Rectal smooth muscle tissue (tissue), 1 donor: Measurements from ENCODE around the gene RUFY2.
"Not testable (repeated sequence)": the region's sequence is repeated elsewhere in the genome, so short reads cannot be mapped to it uniquely, and the experiment has no call there.

Experiments used
- H3K27ac ChIP-seq: one replicate; pipeline ENCODE4 v1.7.0; 2013; ENCODE audit warnings: low read depth, low read length, inconsistent platforms
- H3K27me3 ChIP-seq: one replicate; pipeline ENCODE4 v1.7.0; 2013; ENCODE audit warnings: low read length; ENCODE audit not compliant: control insufficient read depth, insufficient read depth
- H3K36me3 ChIP-seq: one replicate; pipeline ENCODE4 v1.7.0; 2013; ENCODE audit warnings: low read length; ENCODE audit not compliant: control insufficient read depth, insufficient read depth
- H3K4me1 ChIP-seq: one replicate; pipeline ENCODE4 v1.7.0; 2013; ENCODE audit warnings: low read length; ENCODE audit not compliant: control insufficient read depth, insufficient read depth
- H3K4me3 ChIP-seq: one replicate; pipeline ENCODE4 v1.7.0; 2013; ENCODE audit warnings: low read length
- H3K9ac ChIP-seq: one replicate; pipeline ENCODE4 v1.7.0; 2013; ENCODE audit warnings: low read length

RUFY2 gene

DNA sequence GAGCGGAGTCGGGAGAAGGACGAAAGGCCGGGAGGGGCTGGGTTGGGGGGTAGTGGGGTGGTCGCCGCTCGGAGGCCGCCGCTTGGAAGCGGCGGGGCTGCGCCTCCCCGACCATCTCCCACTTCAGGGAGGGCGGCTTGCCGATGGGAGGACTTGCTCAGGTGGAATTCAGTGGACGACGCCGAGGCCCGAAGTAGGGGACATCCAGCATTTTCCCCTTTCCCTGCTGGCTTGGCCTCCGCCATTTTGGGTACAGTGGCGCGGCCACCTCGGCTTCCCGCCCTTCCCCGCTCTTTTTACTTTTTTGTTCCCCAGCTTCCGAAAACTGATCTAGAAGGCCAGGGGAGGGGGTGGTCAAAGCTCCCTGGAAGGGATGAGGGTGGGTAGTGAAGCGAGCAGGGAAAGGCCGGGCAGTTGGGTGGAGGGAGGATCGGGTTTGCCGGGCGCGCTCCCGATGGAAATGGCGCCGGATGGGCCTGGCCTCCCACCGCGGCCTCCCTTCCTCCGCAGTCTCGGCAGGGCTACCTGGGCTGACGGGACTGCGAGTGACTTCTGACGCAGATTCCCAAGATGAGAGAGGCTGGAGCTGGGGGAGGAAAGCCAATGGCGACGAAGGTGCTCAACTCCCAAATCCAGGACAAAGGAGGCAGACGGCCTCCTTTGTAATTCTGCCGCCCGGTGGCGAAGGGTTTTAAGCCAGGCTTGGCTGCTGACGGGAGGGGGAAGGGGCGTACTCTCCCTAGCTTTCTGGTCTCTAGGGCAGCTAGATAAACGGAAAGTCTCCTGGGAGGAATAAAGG lies 74.6 kb downstream of the RUFY2 start, which contains the start of gene PBLD:
Gene PBLD, minus strand, starts transcription at position 670 of the 799 bp plus-strand sequence. CDS start 26,084 bp downstream, outside the sequence.
- H3K9ac ChIP-seq: peak within 1 kb of the TSS; percentile 85
- H3K27ac ChIP-seq: peak within 1 kb of the TSS; percentile 86
- no peaks in the 10 kb centered on the region for H3K27me3 ChIP-seq
- H3K4me3 ChIP-seq: peak within 1 kb of the TSS; percentile 67
- H3K36me3 ChIP-seq: no peaks in the 10 kb centered on the region
- peaks cover 15% of the 10 kb centered on the region for H3K4me1 ChIP-seq

DNA sequence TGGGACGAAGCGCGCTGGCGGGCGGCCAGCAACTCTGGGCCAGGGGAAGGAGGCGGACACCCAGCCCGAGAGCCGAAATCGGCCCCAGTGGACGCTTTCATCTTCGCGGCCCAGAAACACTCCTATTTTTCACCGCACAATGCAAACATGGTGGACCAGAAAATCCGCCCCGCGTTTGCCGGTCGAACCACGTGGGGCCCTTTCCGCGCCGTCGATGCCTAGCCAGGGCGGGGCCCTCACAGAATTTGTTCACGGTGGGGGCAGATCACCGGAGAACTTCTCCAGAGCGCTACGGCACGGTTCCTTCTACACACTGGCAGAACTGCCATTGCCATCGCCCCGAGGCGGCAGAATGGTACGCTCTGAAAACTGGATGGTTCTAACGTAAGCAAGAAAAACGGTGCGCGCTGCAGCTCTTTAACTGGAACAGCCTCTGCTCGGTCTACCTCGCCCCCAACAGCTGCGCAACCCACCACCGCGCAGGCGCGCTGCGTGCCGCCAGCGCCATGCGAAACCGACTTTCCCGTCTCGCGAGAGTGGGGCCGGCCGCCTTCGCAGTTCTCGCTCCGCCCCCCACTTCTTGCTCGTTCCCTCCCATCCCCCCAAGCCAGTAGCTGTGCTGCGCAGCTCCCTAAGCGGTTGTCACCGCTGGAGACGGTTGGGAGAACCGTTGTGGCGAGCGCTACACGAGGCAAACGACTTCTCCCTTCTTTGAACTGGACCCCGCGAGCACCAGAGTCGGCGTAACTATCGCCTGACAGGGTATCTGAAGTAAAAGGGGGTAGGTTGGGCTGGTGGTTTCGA lies 75.4 kb downstream of the RUFY2 start, which contains the start of gene HNRNPH3:
Gene HNRNPH3, plus strand, starts transcription at position 610 of the 804 bp plus-strand sequence. CDS start 5,158 bp downstream, outside the sequence.
- Histone ChIP-seq H3K36me3 (no peaks in the 10 kb centered on the region), H3K9ac (peak within 1 kb of the TSS; percentile 85), H3K4me1 (peaks cover 12% of the 10 kb centered on the region), H3K27ac (peak within 1 kb of the TSS; percentile 86), H3K27me3 (no peaks in the 10 kb centered on the region), H3K4me3 (peak within 1 kb of the TSS; percentile 67)

DNA sequence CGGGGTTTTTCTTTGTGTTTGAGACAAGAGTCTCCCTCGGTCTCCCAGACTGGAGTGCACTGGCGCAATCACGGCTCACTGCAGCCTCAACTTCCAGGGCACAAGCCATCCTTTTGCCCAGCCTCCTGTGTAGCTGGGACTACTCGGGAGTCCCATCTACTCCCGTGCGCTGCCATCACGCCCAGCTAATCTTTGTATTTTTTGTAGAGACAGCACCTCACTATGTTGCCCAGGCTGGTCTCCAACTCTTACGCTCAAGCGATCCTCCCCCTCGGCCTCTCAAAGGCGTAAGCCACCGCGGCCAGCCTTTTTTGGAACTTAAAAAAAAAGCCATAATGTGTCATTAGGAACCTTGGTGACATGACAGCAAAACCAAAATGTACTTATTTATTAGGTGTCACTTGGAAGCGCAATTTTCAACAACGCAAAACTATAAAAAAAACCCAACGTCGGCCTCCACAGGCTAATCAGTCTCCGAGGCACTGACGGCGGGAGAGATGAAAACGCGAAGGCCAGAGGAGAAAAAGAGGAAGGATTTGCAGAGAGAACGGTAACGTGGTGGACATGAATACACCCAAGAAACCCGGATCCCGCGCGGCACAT lies 76.1 kb downstream of the RUFY2 start:
- H3K27me3 ChIP-seq: no peaks in the 10 kb centered on the region
- H3K4me1 ChIP-seq: peaks cover 6% of the 10 kb centered on the region
- peak overlapping the region; percentile 86 for H3K27ac ChIP-seq
- H3K4me3 ChIP-seq: peak overlapping the region; percentile 67
- H3K36me3 ChIP-seq: no peaks in the 10 kb centered on the region
- peak overlapping the region; percentile 85 for H3K9ac ChIP-seq

DNA sequence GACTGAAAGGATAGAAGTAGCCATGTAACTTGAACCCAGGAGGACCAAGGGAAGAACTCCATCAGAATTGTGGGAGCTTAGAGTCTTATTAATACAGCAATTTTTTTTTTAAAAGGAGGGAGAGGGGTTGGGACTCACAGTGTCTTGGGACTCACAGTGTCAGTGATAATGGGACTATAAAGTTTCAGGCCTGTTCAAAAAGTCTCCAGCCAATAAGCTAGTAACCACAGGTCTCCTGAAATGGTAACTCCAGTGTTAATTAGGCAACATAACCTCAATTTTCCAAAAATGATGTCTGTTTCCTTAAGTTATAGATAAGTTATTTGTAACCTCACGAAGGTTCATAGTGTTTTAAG lies 77.6 kb downstream of the RUFY2 start:
- Histone ChIP-seq H3K4me3 (no peak overlapping the region), H3K4me1 (no peaks in the 10 kb centered on the region), H3K9ac (no peak overlapping the region), H3K27me3 (no peaks in the 10 kb centered on the region), H3K36me3 (no peaks in the 10 kb centered on the region), H3K27ac (no peak overlapping the region)

DNA sequence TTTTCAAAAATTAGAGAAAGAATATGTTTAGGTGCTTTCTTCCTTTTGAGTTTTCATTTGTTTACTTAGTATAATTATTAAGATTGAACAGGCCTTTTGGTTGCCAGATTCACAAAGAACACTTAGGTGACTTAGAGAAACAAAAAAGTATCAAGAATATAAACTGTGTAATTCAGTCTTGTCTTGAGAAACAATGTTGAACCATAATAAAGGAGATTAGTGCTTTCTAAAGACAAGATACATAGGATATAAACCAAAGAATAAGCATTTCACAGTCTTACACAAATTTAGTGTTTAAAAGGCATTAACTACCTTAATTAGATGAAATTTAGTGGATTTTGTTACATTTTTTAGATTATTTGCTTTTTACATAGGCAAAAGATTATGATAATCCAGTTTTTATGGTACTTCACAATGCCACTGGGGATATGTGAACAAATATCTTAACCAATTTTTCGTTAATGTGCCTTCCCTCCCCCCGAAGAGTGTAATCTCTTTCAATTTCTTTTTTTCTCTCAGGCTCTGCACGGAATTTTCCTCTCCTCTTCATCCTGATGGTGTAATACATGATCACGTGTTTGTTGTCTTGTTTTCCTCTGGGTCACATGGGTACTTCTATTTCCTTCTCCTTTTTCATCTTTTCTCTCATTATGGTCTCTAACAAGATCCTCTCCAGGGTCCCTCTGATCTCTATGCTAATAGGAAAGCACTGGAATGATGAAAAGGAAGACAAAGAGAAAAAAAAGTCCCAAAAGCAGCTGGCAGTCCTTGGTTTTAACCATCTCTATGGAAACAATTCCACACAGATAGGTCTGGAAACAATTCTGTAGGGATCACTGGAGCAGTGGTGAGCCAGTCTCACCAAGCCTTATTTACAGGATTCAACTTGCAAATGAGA lies 78.9 kb downstream of the RUFY2 start:
- no peaks in the 10 kb centered on the region for H3K36me3 ChIP-seq
- no peak overlapping the region for H3K9ac ChIP-seq
- no peaks in the 10 kb centered on the region for H3K27me3 ChIP-seq
- no peak overlapping the region for H3K4me3 ChIP-seq
- no peaks in the 10 kb centered on the region for H3K4me1 ChIP-seq
- peak overlapping the region; percentile 45 for H3K27ac ChIP-seq

DNA sequence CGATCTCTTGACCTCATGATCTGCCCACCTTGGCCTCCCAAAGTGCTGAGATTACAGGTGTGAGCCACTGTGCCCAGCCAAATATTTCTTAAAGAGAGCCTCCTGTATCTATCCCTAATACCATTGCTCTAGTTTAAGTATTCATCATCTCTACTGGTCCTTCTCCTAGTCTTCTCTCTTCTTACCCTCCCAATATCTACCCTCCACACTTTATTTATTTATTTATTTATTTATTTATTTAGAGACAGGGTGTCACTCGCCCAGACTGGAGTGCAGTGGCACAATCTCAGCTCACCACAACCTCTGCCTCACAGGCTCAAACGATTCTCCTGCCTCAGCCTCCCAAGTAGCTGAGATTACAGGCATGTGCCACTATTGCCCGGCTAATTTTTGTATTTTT lies 82.7 kb downstream of the RUFY2 start:
- not testable (repeated sequence) for H3K36me3 ChIP-seq, H3K9ac ChIP-seq, H3K4me1 ChIP-seq, H3K4me3 ChIP-seq, H3K27me3 ChIP-seq, H3K27ac ChIP-seq

DNA sequence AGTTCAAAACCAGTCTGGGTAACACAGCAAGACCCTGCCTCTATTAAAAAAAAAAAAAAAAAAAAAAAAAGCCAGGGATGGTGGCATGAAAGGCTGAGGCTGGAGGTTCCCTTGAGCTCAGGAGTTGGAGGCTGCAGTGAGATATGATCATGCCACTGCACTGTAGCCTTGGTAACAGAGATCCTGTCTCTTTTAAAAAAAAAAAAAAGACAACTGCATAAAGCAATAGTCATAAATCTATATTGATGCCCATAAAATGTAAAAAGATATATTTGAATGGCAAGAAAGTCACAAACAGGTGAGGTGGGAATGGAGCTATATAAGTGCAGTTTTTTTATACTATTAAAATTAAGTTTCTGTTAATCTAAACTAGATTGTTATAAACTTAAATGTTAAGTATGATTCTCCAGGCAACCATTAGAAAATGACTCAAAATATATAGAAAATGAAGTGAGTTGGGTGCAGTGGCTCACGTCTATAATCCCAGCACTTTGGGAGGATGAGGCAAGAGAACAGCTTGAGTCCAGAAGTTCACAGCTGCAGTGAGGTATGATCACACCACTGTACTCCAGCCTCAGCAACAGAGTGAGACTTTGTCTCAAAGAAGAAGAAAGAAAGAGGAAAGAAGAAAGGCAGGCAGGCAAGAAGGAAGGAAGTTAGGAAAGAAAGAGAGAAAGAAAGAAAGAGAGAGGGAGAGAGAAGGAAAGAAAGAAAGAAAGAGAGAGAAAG lies 88.6 kb downstream of the RUFY2 start:
- no peaks in the 10 kb centered on the region for H3K27me3 ChIP-seq
- no peaks in the 10 kb centered on the region for H3K4me1 ChIP-seq
- no peak overlapping the region for H3K4me3 ChIP-seq
- H3K36me3 ChIP-seq: no peaks in the 10 kb centered on the region
- H3K27ac ChIP-seq: no peak overlapping the region
- H3K9ac ChIP-seq: no peak overlapping the region

DNA sequence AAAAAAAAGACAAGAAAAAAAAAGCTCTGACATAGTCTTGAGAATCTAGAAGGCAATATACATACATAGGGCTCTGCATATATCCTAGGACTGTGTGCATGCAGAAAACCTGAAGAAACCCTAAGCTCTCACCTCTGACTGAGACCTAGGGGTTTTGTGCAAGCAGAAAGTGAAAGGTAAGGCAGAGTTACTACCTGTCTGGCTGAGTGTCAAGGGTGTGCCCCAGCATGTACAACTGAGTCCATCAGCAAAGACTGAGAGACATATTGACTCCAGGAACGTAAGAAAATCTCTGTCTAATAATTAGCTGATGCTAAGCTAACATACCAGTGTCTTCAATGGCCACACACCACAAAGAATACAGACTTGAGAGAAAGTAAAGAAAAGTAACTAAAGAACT lies 91.5 kb downstream of the RUFY2 start:
- no peak overlapping the region for H3K27ac ChIP-seq
- no peaks in the 10 kb centered on the region for H3K4me1 ChIP-seq
- H3K4me3 ChIP-seq: no peak overlapping the region
- H3K36me3 ChIP-seq: no peaks in the 10 kb centered on the region
- no peaks in the 10 kb centered on the region for H3K27me3 ChIP-seq
- no peak overlapping the region for H3K9ac ChIP-seq

DNA sequence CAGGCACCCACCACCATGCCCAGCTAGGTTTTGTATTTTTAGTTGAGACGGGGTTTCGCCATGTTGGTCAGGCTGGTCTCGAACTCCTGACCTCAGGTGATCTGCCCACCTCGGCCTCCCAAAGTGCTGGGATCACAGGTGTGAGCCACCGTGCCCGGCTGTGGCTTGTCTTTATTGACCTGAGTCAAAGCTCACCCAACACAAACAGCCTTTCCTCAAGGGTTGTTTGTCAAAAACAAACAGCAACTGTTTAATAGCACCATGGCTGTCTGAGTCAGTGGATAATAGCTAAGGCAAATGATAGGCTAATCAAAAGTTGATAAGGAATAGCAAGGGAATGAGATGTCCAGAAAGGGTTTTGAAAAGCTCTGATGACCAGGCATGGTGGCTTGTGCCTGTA lies 92.1 kb downstream of the RUFY2 start:
- H3K27me3 ChIP-seq, H3K27ac ChIP-seq, H3K4me3 ChIP-seq, H3K9ac ChIP-seq, H3K4me1 ChIP-seq, H3K36me3 ChIP-seq: not testable (repeated sequence)

DNA sequence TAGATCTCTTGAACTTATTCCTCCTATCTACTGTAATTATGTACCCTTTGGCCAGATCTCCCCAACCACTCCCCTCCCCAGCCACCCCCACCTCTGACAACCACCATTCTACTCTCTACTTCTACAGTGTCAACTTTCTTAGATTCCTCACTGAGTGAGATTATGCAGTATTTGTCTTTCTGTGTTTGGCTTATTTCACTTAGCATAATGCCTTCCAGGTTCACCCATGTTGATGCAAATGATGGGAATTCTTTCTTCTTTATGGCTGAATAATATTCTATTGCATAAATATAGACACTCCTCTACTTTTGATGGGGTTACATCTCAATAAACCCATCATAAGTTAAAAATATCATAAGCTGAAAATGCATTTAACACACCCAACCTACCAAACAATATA lies 96.5 kb downstream of the RUFY2 start:
- Histone ChIP-seq H3K4me1 (no peaks in the 10 kb centered on the region), H3K27ac (no peak overlapping the region), H3K9ac (no peak overlapping the region)

DNA sequence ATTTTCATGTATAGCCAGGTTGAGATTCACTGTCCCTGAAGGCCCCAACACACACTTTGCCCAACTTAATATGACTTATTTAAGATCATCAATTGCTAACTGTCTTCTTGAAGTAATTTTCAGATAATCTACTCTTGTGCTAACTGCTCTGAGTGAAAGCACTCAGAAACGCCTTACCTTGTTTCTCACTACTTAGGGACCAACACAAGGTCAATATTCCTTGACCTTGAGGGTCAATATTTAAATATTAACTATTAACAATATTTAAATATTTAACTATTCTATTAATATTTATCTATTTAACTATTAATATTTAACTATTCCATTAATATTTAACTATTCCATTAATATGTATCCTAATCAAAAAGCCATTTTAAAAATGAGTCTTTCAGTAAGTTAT lies 101.2 kb downstream of the RUFY2 start:
- H3K4me3 ChIP-seq: peak overlapping the region; percentile 51
- H3K27ac ChIP-seq: no peak overlapping the region
- no peaks in the 10 kb centered on the region for H3K27me3 ChIP-seq
- H3K36me3 ChIP-seq: no peaks in the 10 kb centered on the region
- peaks cover 2% of the 10 kb centered on the region for H3K4me1 ChIP-seq
- no peak overlapping the region for H3K9ac ChIP-seq

More for the DNA sequence above, 96.5 kb downstream of the RUFY2 start:
- Histone ChIP-seq H3K27me3 (no peaks in the 10 kb centered on the region), H3K4me3 (no peak overlapping the region), H3K36me3 (no peaks in the 10 kb centered on the region)
